Activated T-cell treated with anti-CD3 and anti-CD28 coated beads for 48 hours (primary cell): ENCODE results near the gene MYOZ1.

Experiments
- DNase-seq: peaks from one replicate; pipeline ENCODE4 v3.0.0-alpha.2; 2020; ENCODE audit warnings: low read depth

Gene MYOZ1

GRCh38 chr10:73593110-73593509 lies 48.2 kb downstream of the MYOZ1 start:
- no peak for DNase-seq

- no peak for DNase-seq
These were observed 49.2 kb downstream of the MYOZ1 start for GRCh38 chr10:73591935-73592699.

- no peak for DNase-seq
These were observed 50.1 kb downstream of the MYOZ1 start, which contains the start of gene USP54 for GRCh38 chr10:73590881-73591799. Gene USP54 (minus strand): TSS chr10:73591342. CDS start chr10:73575658, 15,684 bp downstream.

GRCh38 chr10:73589563-73590126 lies 51.6 kb downstream of the MYOZ1 start:
- no peak for DNase-seq

GRCh38 chr10:73588656-73589055 lies 52.6 kb downstream of the MYOZ1 start:
- DNase-seq: no peak

- no peak for DNase-seq
These were observed 54.7 kb downstream of the MYOZ1 start for GRCh38 chr10:73586583-73586984.

- DNase-seq: no peak
These were observed 55.9 kb downstream of the MYOZ1 start for GRCh38 chr10:73585327-73585726.

- DNase-seq: no peak
These were observed 56.5 kb downstream of the MYOZ1 start for GRCh38 chr10:73584737-73585136.

- no peak for DNase-seq
These were observed 59.4 kb downstream of the MYOZ1 start for GRCh38 chr10:73581918-73582317.
